ENCODE data around the gene RPH3AL. TPM values are rescaled to one million over a fixed set of nuclear protein-coding genes. Genes with fewer than 3 reads are reported as not detected.
A peak's percentile ranks its signal among the peaks of the same experiment; 100 is the strongest.

Gene RPH3AL
- total and polyA plus RNA-seq, 3 donors from 2014 or later = 4.4 to 13.5 (median 6.5) TPM

DNA sequence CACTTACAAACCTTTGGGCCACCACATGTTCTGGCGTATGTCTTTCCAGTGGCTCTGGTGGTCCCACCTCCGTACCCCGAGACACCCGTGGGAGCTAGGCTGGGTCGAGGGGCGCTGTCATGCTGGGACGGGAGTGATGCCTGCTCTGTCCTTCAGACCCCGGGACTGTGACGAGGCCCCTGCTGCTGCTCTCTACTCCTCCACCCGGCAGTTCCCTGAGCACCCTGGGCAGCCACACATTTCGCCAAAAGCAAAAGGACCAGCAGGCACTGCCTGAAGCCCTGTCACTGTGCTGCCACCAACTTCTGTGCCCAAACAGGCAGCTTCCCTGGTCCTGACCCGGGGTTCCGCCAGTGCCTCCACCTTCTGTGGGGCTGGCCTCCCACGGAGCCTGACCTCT is 186.7 kb downstream of the RPH3AL start:
- intact Hi-C loops (cut with DNase I; ENCODE audit: low total_unique reads) = no loop called here
- Histone ChIP-seq H3K4me3 (no peak overlapping the region), H3K36me3 (ENCODE audit: low read depth, missing control alignments) (no peaks in the 10 kb centered on the region), H3K4me1 (no peaks in the 10 kb centered on the region), H3K27ac (no peak overlapping the region), H3K27me3 (no peaks in the 10 kb centered on the region), H3K9me3 (no peaks in the 10 kb centered on the region)
- 95 to 96% methylated on average over 14 of the region's 14 CpGs for WGBS, 2 donors
- no peak for DNase-seq
- TF ChIP-seq, protein P1, sequence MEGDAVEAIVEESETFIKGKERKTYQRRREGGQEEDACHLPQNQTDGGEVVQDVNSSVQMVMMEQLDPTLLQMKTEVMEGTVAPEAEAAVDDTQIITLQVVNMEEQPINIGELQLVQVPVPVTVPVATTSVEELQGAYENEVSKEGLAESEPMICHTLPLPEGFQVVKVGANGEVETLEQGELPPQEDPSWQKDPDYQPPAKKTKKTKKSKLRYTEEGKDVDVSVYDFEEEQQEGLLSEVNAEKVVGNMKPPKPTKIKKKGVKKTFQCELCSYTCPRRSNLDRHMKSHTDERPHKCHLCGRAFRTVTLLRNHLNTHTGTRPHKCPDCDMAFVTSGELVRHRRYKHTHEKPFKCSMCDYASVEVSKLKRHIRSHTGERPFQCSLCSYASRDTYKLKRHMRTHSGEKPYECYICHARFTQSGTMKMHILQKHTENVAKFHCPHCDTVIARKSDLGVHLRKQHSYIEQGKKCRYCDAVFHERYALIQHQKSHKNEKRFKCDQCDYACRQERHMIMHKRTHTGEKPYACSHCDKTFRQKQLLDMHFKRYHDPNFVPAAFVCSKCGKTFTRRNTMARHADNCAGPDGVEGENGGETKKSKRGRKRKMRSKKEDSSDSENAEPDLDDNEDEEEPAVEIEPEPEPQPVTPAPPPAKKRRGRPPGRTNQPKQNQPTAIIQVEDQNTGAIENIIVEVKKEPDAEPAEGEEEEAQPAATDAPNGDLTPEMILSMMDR (IDR thresholded peaks at IDR 0.05) = no peak
- no peak for TF ChIP-seq POLR2A (IDR thresholded peaks at IDR 0.05)

DNA sequence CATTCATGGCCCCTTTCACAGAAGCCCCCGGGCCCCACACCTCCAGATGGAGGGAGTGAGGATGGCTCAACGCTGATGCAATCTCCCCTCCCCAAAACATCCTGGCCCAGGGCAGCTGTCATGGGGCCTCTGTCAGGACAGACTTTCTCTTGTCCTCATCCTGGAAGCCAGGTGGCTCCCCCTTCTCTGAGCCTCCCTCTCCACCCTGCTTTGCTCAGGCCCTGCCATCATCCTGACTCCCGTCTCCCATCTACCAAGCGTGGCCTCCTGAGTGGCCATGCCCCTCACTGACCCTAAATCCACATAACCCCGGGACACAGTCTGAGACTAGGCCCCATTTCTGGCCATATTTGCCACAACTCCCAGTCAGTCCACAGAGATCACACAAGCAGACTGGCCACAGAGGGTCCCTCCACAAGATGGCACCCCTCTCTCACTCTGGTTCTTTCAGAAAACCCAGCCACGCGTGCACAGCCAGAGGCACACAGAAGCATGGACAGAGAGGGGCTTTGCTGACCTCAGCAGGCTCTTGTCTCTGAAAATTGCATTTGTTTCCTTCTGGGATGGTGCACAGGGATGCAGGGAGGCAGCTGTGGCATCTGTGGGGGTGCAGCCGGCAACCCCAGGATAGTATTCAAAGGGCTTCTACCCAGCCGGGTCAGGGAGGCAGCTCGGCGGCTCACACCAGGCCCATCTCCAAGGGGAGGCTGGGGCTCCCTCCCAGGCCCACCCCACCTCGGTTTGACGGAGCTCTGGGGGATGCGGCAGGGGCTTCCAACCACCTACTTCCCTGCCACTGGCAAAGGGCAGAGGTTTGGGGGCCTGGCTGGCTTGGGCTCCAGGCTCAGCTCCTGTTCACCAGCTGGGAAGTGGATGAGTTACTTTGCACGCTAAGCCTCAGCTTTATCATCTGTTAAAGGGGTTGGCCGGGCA is 188.0 kb downstream of the RPH3AL start:
- Histone ChIP-seq H3K4me1 (no peaks in the 10 kb centered on the region), H3K27ac (no peak overlapping the region), H3K36me3 (ENCODE audit: low read depth, missing control alignments) (no peaks in the 10 kb centered on the region), H3K27me3 (no peaks in the 10 kb centered on the region), H3K9me3 (no peaks in the 10 kb centered on the region), H3K4me3 (no peak overlapping the region)
- intact Hi-C loops (cut with DNase I; ENCODE audit: low total_unique reads) = no loop called here
- TF ChIP-seq, protein P1 (IDR thresholded peaks at IDR 0.05) = peak; percentile 37 to 62 (median 47)
- no peak for TF ChIP-seq POLR2A (IDR thresholded peaks at IDR 0.05)
- peak; percentile 78 for DNase-seq
- 65 to 70% methylated on average over 9 to 16 of the region's 16 CpGs for WGBS, 2 donors

DNA sequence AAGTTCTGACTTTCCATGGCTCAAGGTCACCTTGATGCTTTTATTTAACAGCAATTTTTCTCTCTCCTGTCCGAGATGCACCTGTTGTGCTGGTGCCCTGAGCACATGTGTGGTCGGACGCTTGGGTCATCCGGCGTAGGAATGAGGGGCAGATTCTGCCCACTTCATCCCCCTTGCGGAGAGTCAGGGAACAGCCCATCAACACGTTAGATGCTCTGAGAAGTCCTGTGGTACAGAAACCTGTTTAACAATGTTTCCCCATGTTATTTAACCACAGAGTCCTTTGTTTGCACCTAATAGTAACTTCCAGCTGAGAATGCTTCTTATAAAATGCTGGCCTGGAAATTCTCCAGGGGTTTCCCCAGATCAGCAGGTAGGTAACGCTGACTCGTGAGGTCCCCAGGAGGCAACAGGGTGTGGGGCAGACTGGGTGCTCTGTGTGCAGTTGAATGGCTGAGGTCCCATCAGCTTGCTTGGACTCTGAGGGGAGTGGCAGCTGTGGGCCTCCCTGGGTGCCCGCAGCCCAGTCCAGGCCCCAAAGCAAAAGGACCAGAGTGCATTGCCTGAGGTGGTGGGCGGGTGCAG is 189.0 kb downstream of the RPH3AL start:
- 82 to 93% methylated on average over 11 of the region's 11 CpGs for WGBS, 2 donors
- no peak for TF ChIP-seq POLR2A (IDR thresholded peaks at IDR 0.05)
- TF ChIP-seq, protein P1 (IDR thresholded peaks at IDR 0.05) = no peak
- H3K4me3 ChIP-seq = no peak overlapping the region
- H3K4me1 ChIP-seq = no peaks in the 10 kb centered on the region
- no peaks in the 10 kb centered on the region for H3K9me3 ChIP-seq
- H3K36me3 ChIP-seq (ENCODE audit: low read depth, missing control alignments) = no peaks in the 10 kb centered on the region
- no peak overlapping the region for H3K27ac ChIP-seq
- DNase-seq = no peak
- H3K27me3 ChIP-seq = no peaks in the 10 kb centered on the region
- intact Hi-C loops (cut with DNase I; ENCODE audit: low total_unique reads) = no loop called here

DNA sequence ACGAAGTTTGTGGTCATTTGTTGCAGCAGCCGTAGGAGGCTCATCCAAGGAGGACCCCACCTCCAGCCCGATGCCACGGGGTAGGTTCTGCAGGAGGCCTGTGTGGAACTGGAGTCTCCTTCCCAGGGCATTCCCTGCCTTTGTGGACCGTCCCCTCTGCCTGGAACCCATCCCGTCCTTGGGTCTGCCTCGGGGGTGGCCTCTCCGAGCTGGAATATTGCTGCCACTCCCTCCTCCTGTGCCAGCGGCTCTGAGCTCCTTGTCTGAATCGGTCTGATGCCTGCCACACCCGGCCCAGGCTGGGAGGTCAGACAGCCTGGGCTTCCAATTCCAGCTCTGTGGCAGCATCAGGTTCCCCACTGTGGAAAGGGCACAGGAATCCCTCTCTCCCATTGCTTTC is 189.9 kb downstream of the RPH3AL start:
- 81 to 92% methylated on average over 11 of the region's 11 CpGs for WGBS, 2 donors
- H3K36me3 ChIP-seq (ENCODE audit: low read depth, missing control alignments) = no peaks in the 10 kb centered on the region
- TF ChIP-seq POLR2A (IDR thresholded peaks at IDR 0.05) = no peak
- TF ChIP-seq, protein P1 (IDR thresholded peaks at IDR 0.05) = no peak
- H3K27ac ChIP-seq = no peak overlapping the region
- no peaks in the 10 kb centered on the region for H3K27me3 ChIP-seq
- H3K4me3 ChIP-seq = no peak overlapping the region
- H3K9me3 ChIP-seq = no peaks in the 10 kb centered on the region
- no peak for DNase-seq
- intact Hi-C loops (cut with DNase I; ENCODE audit: low total_unique reads) = no loop called here
- no peaks in the 10 kb centered on the region for H3K4me1 ChIP-seq

Other genes starting within 250 kb of the RPH3AL start
- not detected for gene SCGB1C2, start 215.2 kb downstream of the RPH3AL start, total RNA-seq
- not detected for gene SCGB1C2, start 215.2 kb downstream of the RPH3AL start, polyA plus RNA-seq (ENCODE audit: insufficient read depth, low read depth, low replicate concordance)
- gene DOC2B, start 171.2 kb downstream of the RPH3AL start, total RNA-seq = 1 to 10 TPM; 1.4 to 1.9 TPM
- gene DOC2B, start 171.2 kb downstream of the RPH3AL start, polyA plus RNA-seq (ENCODE audit: insufficient read depth, low read depth, low replicate concordance) = 4.0 TPM
- gene RFLNB, start 93.1 kb upstream of the RPH3AL start, total RNA-seq = 1 to 10 TPM; 4.6 to 8.4 TPM
- gene RFLNB, start 93.1 kb upstream of the RPH3AL start, polyA plus RNA-seq (ENCODE audit: insufficient read depth, low read depth, low replicate concordance) = 8.6 TPM

All from testis (tissue), 3 donors.